Neural progenitor cell (in vitro differentiated cells): ENCODE results near the gene WSB2.

Experiments used
- EZH2 ChIP-seq: fragments of 200-600 bp; sonication (generic); IDR thresholded peaks from 2 replicates; pipeline ENCODE4 v1.6.1; 2017; ENCODE audit warnings: antibody characterized with exemption, mild to moderate bottlenecking, moderate library complexity
- EZH2phosphoT487 ChIP-seq: fragments of 200-600 bp; sonication (generic); IDR thresholded peaks from 2 replicates; pipeline ENCODE4 v1.6.1; 2017; ENCODE audit warnings: antibody characterized with exemption
- TF ChIP-seq, protein P1 (sequence below): fragments of 200-600 bp; sonication (generic); IDR thresholded peaks from 2 replicates; pipeline ENCODE4 v1.5.1; 2017; ENCODE audit warnings: antibody characterized with exemption, mild to moderate bottlenecking

GRCh38 chr12:118109088-118109487 is 48.1 kb upstream of the WSB2 start:
- TF ChIP-seq, protein P1, sequence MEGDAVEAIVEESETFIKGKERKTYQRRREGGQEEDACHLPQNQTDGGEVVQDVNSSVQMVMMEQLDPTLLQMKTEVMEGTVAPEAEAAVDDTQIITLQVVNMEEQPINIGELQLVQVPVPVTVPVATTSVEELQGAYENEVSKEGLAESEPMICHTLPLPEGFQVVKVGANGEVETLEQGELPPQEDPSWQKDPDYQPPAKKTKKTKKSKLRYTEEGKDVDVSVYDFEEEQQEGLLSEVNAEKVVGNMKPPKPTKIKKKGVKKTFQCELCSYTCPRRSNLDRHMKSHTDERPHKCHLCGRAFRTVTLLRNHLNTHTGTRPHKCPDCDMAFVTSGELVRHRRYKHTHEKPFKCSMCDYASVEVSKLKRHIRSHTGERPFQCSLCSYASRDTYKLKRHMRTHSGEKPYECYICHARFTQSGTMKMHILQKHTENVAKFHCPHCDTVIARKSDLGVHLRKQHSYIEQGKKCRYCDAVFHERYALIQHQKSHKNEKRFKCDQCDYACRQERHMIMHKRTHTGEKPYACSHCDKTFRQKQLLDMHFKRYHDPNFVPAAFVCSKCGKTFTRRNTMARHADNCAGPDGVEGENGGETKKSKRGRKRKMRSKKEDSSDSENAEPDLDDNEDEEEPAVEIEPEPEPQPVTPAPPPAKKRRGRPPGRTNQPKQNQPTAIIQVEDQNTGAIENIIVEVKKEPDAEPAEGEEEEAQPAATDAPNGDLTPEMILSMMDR, result no peak
- TF ChIP-seq EZH2, result no peak
- TF ChIP-seq EZH2phosphoT487, result no peak
